ENCODE results near the gene LPCAT1. TPM values are rescaled to one million over a fixed set of nuclear protein-coding genes. Genes with fewer than 3 reads are reported as not detected.

The LPCAT1 gene
- total RNA-seq, 1 donor from 2014 or later = 108 TPM

GRCh38 chr5:1420211-1421195, 103.3 kb downstream of the LPCAT1 start:
- Histone ChIP-seq H3K4me1 (no peaks in the 10 kb centered on the region), H4K20me1 (ENCODE audit: low read depth) (no peaks in the 10 kb centered on the region), H3K27ac (no peak overlapping the region), H3K9me3 (ENCODE audit: low read depth) (no peaks in the 10 kb centered on the region), H3K27me3 (no peaks in the 10 kb centered on the region), H3K4me2 (no peak overlapping the region), H3K79me2 (ENCODE audit: low read depth) (no peaks in the 10 kb centered on the region), H3F3A (ENCODE audit: low read depth) (no peaks in the 10 kb centered on the region), H3K4me3 (no peak overlapping the region), H3K36me3 (no peaks in the 10 kb centered on the region), H2AFZ (replicated peaks) (no peak overlapping the region), H3K9ac (no peak overlapping the region)
- Mint-ChIP-seq H3K27me3 (ENCODE audit: insufficient read depth, low read depth) (peaks cover 15% of the 10 kb centered on the region), H3K4me1 (no peaks in the 10 kb centered on the region), H3K27ac (no peak overlapping the region), H3K4me3 (no peak overlapping the region), H3K9me3 (peaks cover 11% of the 10 kb centered on the region), H3K36me3 (no peaks in the 10 kb centered on the region)
- DNase-seq (ENCODE audit: low spot score) = no peak
- TF ChIP-seq EZH2phosphoT487 (IDR thresholded peaks at IDR 0.05) (no peak), EZH2 (IDR thresholded peaks at IDR 0.05) (no peak), CTCF (IDR thresholded peaks at IDR 0.05) (no peak)

GRCh38 chr5:1419476-1420210, 104.1 kb downstream of the LPCAT1 start:
- Histone ChIP-seq H3K4me2 (no peak overlapping the region), H3K4me1 (no peaks in the 10 kb centered on the region), H3K4me3 (no peak overlapping the region), H3K36me3 (no peaks in the 10 kb centered on the region), H3K9ac (no peak overlapping the region), H3K27me3 (no peaks in the 10 kb centered on the region), H2AFZ (replicated peaks) (no peak overlapping the region), H4K20me1 (ENCODE audit: low read depth) (no peaks in the 10 kb centered on the region), H3K79me2 (ENCODE audit: low read depth) (no peaks in the 10 kb centered on the region), H3K27ac (no peak overlapping the region), H3F3A (ENCODE audit: low read depth) (no peaks in the 10 kb centered on the region), H3K9me3 (ENCODE audit: low read depth) (no peaks in the 10 kb centered on the region)
- Mint-ChIP-seq H3K27ac (no peak overlapping the region), H3K4me3 (no peak overlapping the region), H3K27me3 (ENCODE audit: insufficient read depth, low read depth) (peaks cover 19% of the 10 kb centered on the region), H3K36me3 (no peaks in the 10 kb centered on the region), H3K4me1 (no peaks in the 10 kb centered on the region), H3K9me3 (peaks cover 10% of the 10 kb centered on the region)
- no peak for DNase-seq (ENCODE audit: low spot score)
- TF ChIP-seq EZH2phosphoT487 (IDR thresholded peaks at IDR 0.05) = no peak
- no peak for TF ChIP-seq CTCF (IDR thresholded peaks at IDR 0.05)
- no peak for TF ChIP-seq EZH2 (IDR thresholded peaks at IDR 0.05)

- Mint-ChIP-seq H3K27ac (no peak overlapping the region), H3K9me3 (peaks cover 7% of the 10 kb centered on the region), H3K4me3 (no peak overlapping the region), H3K4me1 (no peaks in the 10 kb centered on the region), H3K36me3 (no peaks in the 10 kb centered on the region), H3K27me3 (ENCODE audit: insufficient read depth, low read depth) (peaks cover 20% of the 10 kb centered on the region)
- no peak overlapping the region for H3K9ac ChIP-seq
- H3K79me2 ChIP-seq (ENCODE audit: low read depth) = no peaks in the 10 kb centered on the region
- H2AFZ ChIP-seq (replicated peaks) = no peak overlapping the region
- H4K20me1 ChIP-seq (ENCODE audit: low read depth) = no peaks in the 10 kb centered on the region
- no peaks in the 10 kb centered on the region for H3K27me3 ChIP-seq
- no peak overlapping the region for H3K4me2 ChIP-seq
- no peak for DNase-seq (ENCODE audit: low spot score)
- H3K9me3 ChIP-seq (ENCODE audit: low read depth) = no peaks in the 10 kb centered on the region
- no peaks in the 10 kb centered on the region for H3K36me3 ChIP-seq
- H3K4me1 ChIP-seq = no peaks in the 10 kb centered on the region
- no peaks in the 10 kb centered on the region for H3F3A ChIP-seq (ENCODE audit: low read depth)
- H3K27ac ChIP-seq = no peak overlapping the region
- no peak overlapping the region for H3K4me3 ChIP-seq
- TF ChIP-seq EZH2 (IDR thresholded peaks at IDR 0.05) = no peak
- TF ChIP-seq CTCF (IDR thresholded peaks at IDR 0.05) = no peak
- TF ChIP-seq EZH2phosphoT487 (IDR thresholded peaks at IDR 0.05) = no peak
Observed at GRCh38 chr5:1418921-1419280, 104.9 kb downstream of the LPCAT1 start.

Data from neural progenitor cell (in vitro differentiated cells).